ENCODE measurements around the gene C6orf132.

The C6orf132 gene

GRCh38 chr6:42136508-42137193 is 5.8 kb downstream of the C6orf132 start (continued):
- TF ChIP-seq REST (tag by site-specific recombination; IDR thresholded peaks at IDR 0.05) (no peak; the same call in 1 of the 2 replicates), ZNF585B (tag by site-specific recombination; IDR thresholded peaks at IDR 0.05) (no peak), MYNN (tag by site-specific recombination; IDR thresholded peaks at IDR 0.05; ENCODE audit: borderline replicate concordance) (no peak), ZNF223 (tag by site-specific recombination; IDR thresholded peaks at IDR 0.05) (no peak), ZNF416 (tag by site-specific recombination; IDR thresholded peaks at IDR 0.05) (no peak), ZNF324 (tag by site-specific recombination; IDR thresholded peaks at IDR 0.05) (0 out of 2 replicates have a peak, but pooled peaks have one; percentile 20), ZNF211 (tag by site-specific recombination; IDR thresholded peaks at IDR 0.05; ENCODE audit: low read depth) (no peak), ZSCAN4 (tag by site-specific recombination; IDR thresholded peaks at IDR 0.05) (no peak), ZNF600 (tag by site-specific recombination; IDR thresholded peaks at IDR 0.05) (peak; percentile 72), ZBTB6 (tag by site-specific recombination; IDR thresholded peaks at IDR 0.05) (no peak), ZNF132 (tag by site-specific recombination; IDR thresholded peaks at IDR 0.05; ENCODE audit: borderline replicate concordance) (no peak), YY1 (tag by site-specific recombination; IDR thresholded peaks at IDR 0.05) (peak; percentile 47; the same call in 1 of the 2 replicates), SCRT1 (tag by site-specific recombination; IDR thresholded peaks at IDR 0.05; ENCODE audit: borderline replicate concordance) (no peak), ELK4 (IDR thresholded peaks at IDR 0.05; ENCODE audit: borderline replicate concordance, low read depth, low read length) (no peak), ZNF623 (tag by site-specific recombination; IDR thresholded peaks at IDR 0.05) (0 out of 2 replicates have a peak, but pooled peaks have one; percentile 7), ZNF335 (tag by site-specific recombination; conservative IDR thresholded peaks at IDR 0.05) (peak; percentile 30), ZNF202 (tag by site-specific recombination; IDR thresholded peaks at IDR 0.05; ENCODE audit: borderline replicate concordance) (no peak), ZNF792 (tag by site-specific recombination; IDR thresholded peaks at IDR 0.05) (no peak), ZNF521 (tag by site-specific recombination; IDR thresholded peaks at IDR 0.05) (no peak), IKZF3 (tag by site-specific recombination; IDR thresholded peaks at IDR 0.05) (0 out of 2 replicates have a peak, but pooled peaks have one; percentile 7), HOXC10 (CRISPR knock-in tag; IDR thresholded peaks at IDR 0.05) (no peak), PRDM1 (tag by site-specific recombination; IDR thresholded peaks at IDR 0.05) (no peak; the same call in 1 of the 2 replicates), ZNF843 (tag by site-specific recombination; IDR thresholded peaks at IDR 0.05) (no peak), HOXA7 (CRISPR knock-in tag; IDR thresholded peaks at IDR 0.05; ENCODE audit: borderline replicate concordance) (no peak), ZNF768 (tag by site-specific recombination; IDR thresholded peaks at IDR 0.05) (no peak), BCL11B (tag by site-specific recombination; IDR thresholded peaks at IDR 0.05; ENCODE audit: low read depth) (no peak), ZNF37A (tag by site-specific recombination; IDR thresholded peaks at IDR 0.05) (no peak), ZNF707 (tag by site-specific recombination; IDR thresholded peaks at IDR 0.05) (no peak), ZFP37 (tag by site-specific recombination; IDR thresholded peaks at IDR 0.05) (no peak), SCRT2 (tag by site-specific recombination; IDR thresholded peaks at IDR 0.05) (no peak), YY2 (tag by site-specific recombination; IDR thresholded peaks at IDR 0.05) (no peak), ZNF121 (tag by site-specific recombination; IDR thresholded peaks at IDR 0.05) (no peak), ZNF23 (tag by site-specific recombination; IDR thresholded peaks at IDR 0.05; ENCODE audit: borderline replicate concordance) (no peak), ZNF76 (tag by site-specific recombination; IDR thresholded peaks at IDR 0.05; ENCODE audit: borderline replicate concordance, low read depth) (0 out of 2 replicates have a peak, but pooled peaks have one; percentile 11), ZNF433 (tag by site-specific recombination; IDR thresholded peaks at IDR 0.05; ENCODE audit: low read depth) (no peak)
